HG02642 (cell line): Measurements from ENCODE around the gene CHPF.

Experiments
- ATAC-seq: cut with Tn5 transposase; IDR thresholded peaks from one replicate; pipeline ENCODE4 v1.9.1; 2021; ENCODE audit warnings: mild to moderate bottlenecking; ENCODE audit not compliant: unreplicated experiment, poor library complexity

Gene CHPF

DNA sequence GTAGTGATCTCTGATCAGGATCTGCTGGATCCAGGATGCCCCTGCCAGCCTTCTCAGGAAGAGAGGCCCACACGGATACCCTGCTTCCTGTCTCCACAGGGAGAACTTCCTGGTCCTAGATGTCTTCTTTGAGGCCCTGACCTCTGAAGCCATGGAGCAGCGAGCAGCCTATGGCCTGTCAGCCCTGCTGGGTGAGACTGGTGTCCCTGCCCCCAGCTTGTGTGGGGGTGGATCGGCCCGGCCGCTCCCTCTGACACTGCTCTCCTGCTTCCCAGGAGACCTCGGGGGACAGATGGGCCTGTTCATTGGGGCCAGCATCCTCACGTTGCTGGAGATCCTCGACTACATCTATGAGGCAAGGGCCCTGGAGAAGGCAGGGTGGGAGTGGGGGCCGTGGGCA, 6.6 kb downstream of the CHPF start:
- ATAC-seq, result no peak

DNA sequence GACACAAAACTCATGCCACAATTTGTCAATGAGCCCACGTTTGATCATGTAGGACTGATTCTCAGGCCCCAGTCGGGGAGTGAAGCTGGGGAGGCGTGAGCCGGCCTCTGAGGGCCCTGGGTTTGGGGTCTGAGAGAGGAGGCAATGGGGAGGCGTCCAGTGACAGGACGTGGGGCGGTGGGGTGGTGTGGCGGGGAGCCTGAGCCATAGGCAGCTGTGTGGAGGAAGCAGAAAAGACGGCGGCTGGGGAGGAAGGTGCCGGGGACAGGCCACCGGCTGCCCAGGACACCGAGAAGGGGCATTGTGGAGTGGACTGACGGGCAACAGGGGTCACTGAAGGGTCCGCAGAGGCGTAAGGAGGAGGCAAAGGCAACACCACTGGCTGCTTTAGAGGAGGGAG, 7.2 kb downstream of the CHPF start:
- no peak for ATAC-seq

DNA sequence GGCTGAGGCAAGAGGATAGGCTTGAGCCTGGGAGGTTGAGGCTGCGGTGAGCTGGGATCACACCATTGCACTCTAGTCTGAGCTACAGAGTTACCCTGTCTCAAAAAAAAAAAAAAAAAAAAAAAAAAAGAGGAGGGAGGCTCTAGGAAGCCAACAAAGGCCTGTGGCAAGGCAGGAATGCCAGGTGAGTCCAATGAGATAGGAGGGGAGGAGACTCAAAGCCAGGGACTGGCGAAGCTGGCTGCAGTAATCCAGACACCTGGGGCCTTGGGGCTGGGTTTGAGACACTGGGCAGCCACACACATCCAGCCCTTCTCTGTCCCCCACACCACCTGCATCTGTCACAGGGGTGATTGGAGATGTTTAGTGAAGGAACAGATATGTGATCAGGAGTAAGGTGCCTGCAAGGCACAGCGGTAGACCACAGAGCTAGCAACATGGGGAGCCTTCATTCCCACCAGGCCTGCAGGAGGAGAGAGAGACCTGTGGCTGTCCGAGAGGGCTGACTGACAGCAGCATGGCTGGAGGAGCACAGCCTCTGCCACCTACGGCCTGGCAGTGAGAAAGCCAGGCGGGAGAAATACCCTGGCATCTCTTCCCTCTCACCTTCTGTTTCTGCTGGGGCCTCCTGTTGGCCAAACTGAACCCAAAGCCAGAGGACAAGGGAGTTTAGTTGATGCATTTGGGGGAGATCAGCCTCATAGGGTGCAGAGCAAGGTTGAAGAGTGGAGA, 9.5 kb downstream of the CHPF start:
- no peak for ATAC-seq

DNA sequence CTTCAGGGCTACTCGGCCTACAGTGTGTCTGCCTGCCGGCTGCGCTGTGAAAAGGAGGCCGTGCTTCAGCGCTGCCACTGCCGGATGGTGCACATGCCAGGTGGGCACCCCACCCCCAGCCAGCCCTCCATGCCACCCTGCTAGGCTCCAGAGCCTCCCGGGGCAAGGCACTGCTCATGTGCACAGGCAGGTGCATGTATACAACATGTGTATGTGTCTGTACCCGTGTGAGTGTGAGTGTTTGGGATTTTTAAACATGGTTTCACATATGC, 11.3 kb downstream of the CHPF start:
- no peak for ATAC-seq

DNA sequence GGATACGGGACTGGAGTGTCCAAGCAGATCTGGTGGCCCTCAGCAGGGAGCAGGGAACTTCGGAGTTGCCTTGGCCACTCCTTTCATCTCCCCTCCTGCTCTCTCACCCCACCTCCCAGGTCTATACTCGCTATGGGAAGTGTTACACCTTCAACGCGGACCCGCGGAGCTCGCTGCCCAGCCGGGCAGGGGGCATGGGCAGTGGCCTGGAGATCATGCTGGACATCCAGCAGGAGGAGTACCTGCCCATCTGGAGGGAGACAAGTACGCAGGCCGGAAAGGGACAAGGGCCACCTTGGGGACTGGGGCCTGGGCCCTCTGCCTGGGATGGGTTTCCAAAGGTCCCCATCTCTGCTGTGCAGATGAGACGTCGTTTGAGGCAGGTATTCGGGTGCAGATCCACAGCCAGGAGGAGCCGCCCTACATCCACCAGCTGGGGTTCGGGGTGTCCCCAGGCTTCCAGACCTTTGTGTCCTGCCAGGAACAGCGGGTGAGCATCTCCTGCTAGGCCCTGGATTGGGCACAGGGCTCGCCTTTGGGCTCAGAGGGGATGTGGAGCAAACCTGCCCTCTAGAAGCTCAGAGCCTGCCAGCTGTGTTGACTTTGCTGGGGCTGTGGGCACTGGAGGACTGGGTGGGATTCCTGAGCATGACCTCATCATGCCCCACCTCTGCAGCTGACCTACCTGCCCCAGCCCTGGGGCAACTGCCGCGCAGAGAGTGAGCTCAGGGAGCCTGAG, 11.8 kb downstream of the CHPF start:
- ATAC-seq, result no peak

DNA sequence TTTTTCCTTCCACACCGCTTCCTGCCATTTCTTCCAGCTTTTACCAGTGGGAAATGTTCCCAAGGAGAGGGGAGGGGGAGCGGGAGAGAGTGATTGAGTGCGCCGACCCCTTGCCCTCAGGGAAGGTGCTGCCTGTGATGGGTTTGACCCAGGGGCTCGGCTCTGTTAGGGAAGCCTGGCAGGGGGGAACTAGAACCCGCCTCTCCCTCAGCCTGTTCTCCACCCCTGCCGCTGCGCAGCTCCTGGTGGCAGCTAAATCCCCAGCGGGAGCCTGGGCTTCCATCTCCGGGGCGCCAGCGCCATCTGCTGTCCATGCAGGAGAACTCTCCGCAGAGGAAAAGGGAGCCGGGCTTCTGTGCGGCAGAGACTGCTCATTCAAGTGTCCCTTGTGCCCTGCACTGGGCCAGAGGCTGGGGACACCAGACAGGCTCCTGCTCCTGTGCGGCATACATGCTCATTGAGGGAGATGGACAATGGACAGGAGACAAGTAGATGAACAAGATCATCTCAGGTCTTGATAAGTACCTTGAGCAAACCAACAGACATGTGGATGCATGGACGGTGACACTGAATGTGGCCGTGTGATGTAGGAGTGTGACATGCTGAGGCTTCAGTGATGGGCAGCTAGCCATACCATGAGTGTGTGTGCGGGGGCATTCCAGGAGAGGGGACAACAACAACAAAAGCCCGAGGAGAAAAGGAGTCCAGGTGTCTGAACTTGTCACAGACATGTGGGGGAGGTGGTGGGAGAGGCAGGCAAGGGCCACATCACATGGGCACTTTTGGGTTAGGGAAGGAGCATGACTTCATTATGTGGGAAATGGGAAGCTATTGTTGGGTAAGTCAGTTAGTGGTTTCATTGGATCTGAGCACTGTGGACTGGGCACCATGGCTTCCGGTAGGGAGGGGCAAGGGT, 13.3 kb downstream of the CHPF start:
- ATAC-seq, result peak; percentile 75

DNA sequence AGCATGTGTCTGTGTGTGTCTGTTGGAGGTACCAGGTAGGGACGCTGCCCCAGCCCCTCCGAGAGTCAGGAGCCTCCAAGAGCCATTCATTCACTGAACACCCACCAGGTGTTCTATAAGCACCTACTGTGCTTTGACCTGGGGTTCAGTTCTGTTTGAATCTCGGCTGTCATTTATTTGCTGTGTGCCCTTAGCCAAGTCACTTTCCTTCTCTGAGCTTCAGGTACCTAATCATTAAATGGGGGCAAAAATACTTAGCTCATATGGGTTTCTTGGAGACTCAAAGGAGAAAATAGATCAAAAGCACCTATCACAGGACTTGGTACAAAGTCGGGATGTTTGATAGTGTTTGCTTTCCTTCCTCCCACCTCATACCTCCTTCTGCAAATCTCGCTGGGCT, 16.1 kb downstream of the CHPF start:
- ATAC-seq, result no peak

DNA sequence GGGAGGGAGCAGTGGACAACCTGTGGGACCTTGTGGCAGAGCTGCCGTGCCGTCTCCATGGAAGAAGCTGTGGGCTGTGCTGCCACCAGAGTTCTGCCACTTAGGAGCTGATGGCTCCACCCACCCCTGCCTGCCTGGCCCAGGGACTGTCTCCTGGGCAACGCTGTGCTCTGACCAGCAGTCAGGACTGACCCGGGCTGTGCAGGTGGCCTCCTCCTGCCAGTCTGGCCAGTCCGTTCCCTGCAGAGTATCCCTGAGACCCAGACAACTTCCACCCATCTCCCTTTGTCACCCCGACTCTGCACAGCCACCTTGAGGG, 16.6 kb downstream of the CHPF start:
- no peak for ATAC-seq

DNA sequence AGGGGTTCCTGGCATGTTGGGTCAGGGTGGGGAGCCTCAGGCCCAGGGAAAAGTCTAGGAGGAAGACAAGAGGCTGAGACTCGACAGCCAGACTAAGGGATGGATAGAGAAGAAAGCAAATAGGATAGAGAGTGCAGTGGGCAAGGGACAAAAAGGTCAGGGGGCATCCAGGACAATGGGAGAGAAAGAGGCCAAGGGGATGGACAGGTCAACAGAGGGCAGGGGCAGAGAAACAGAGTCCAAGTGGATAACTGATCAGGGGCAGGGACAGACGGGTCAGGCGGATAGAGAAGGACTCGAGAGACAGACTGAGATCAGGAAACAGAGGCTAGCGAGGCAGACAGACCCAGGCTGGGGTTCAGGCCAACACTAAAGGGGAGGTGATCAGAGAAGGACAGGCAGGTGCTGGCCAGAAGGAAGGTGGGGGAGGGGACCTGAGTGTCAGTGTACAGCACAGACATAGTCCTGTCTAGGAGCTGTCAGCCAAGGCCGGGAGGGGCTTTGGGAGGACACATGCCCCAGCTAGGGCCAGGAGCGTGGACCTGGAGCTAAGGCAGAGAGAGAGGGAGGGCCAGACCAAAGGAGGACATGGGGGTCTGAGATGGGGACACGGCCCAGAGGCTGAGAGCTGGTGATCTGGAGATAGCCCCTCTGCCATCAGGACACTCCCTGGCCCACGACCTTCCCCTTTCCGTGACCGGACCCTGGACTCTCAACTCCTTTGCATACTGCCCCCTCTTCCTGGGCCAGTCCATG, 17.1 kb downstream of the CHPF start:
- no peak for ATAC-seq

DNA sequence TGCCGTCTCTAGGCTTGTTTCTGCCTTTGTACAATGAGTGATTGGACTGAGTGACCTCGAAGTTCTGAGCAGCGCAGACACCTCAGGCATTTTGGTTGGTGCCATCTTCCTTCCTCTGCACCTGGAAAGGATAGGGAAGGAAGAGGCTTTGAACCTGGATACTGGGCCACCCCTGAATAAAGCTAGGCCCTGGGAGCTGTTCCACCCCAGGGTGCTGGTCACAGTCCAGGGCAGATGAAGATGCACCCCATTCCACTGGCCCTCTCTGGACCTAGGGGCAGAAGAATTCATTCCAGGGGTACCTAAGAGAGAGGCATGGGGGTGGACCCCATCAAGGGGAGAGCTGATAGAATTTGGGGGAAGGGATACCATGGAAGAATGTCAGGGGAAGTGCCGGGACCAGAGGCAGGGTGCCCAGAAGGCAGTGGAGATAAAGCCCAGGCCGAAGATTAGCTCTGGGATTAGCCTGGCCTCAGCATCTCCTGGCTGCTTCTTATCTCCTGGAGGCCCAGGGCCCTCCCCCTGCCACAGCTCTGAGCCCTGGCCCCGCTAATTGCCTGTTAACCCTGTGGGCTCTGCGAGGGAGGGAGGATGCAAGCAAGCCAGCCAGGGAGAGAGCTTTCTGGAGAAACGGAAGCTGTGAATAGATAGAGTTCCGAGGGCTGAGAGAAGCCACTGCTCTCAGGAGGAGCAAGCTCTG, 17.9 kb downstream of the CHPF start:
- ATAC-seq, result no peak

DNA sequence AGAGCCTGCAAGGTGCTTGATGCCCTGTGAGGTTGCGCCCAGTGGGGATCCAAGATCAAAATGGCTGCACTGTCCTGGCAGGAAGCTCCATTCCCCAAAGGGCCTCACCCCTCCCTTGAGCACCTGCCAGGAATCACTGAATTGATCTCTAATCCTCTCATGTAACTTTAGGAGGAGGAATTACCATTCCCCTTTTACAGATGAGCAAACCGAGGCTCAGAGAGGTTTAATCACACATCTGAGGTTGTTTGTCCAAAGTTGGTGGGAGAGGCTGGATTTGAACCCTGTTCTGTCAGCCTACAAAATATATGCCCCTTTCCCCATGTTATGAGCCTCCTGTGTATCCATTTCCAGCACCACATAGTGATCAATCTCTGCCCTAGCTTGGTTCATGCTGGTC, 18.8 kb downstream of the CHPF start:
- ATAC-seq, result no peak

DNA sequence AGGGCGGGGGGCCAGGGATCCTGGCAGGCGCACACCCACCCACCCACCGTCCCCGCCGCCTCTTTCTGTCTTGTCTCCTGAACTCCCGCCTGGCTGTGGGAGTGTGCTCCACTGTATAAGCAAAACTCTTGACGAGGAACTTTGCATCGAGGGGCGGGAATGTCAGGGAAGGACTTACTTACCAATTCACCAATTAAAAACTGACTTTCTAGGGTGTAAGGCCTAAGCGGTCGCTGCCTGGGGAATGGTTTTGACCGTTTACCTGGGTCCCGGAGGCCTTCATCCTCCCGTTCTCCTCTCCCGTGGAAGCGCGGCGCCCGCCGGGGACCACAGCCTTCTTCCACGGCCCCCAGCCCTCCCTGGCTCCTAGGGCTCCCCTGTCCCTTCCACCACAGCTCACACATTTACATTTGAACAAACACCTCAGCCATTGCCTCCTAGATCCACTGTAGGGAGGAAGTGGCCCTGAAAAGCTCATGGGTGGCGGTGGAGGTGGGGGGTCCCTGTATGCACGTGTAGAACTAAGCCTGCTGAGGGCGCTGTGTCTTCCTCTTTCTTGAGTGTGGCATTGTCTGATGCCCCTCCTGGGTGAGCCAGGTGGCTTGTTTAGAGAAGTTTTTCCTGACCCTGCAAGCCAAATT, 20.5 kb downstream of the CHPF start:
- no peak for ATAC-seq

DNA sequence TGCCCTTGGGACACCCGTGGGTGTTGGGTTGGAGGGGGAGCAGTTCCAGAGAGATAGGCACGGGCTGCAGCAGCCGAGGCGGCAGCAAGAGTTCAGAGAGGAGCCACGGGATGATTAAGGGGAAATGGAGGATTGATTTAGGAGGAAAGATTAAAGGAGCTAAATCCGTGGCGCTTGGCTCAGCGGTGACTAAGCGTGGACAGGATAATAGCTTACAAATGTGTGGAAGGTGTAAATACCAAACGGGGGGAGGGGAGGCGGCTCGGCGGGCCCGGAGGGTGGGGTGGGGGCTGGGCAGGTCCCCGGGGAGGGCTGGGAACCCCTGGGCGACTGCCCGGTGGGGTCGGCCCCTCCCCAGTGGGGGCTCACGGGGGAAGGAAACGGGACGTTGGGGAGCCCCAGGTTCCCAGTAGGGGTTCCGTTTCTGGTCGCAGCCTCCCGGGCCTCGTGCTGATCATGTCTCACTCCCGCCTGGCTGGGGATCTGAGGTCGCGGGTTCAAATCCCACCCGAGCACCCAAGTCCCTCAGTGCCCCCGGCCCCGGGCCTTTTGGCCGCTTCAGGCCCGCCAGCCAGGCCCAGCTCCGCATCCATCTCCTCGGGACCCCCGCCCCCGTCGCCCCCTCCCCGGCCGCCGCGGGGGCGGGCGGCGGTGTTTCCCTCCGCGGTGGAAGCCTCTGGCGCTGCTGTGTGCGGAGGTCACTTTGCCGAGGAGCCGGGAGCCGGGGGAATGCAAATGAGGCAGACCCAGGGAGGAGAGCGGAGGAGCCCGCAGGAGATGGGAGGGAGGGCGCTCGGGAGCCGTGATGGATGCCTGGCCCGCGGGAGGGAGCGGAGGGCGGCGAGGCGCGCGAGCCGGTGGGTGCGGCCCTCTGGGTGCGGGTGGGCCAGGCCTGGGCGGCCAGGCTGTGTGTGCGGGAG, 21.2 kb downstream of the CHPF start:
- no peak for ATAC-seq

DNA sequence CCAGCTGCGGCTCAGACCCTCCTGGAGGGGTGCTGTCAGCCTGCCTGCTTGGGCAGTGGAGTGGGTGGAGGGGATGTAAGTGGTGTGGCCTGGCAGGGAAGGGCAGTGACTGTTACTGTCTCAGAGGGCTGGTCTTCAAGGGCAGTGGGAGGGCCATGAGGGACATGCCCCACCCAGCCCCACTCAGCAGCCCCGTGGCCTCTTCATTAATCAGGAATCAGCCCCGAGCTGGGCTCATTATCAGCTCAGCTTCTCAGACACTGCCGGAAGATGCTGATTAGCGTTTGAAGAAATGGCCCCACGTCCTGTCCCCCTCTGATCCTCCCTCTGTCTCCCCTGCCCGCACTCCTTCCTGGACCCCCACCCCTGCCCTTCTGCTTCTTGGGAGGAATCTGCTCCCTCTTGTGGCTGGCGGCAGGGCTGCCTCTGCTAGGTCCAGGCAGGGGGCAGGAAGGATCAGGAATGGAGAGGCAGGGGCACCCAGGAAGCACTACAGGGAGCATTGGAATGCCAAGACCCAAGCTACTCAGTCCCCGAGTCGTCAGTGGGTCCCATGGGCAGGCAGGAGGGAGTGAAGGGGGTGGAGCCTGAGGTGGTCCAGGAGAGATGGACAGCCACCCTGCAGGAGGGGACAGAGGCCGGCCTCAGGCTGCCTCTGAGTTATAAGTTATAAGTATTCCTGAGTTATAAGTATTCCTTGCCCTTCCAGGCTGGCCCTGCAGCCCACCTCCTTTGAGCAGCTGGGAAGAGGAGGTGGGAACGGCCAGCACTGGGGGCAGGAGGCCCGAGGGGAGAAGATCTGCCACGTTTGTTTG, 22.3 kb downstream of the CHPF start:
- no peak for ATAC-seq

DNA sequence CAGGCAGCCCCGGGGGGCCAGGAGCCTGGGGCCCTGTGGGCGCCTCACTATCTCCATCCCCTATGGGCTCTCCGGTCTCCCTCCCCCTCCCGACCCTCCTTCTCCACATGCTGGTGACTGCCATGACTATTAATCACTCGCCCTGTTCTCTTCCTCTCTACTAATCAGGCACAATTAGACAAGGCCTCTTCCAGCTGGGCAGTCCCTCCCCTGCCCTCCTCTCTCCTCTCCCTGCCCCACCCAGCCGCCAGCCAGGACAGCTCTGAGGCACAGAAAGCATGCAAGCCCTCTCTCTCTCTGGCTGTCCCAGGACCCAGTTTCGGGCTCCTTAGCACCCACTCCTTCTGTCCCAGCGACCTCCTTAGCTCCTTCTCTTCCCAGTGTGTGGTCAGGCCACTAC, 23.5 kb downstream of the CHPF start:
- no peak for ATAC-seq

DNA sequence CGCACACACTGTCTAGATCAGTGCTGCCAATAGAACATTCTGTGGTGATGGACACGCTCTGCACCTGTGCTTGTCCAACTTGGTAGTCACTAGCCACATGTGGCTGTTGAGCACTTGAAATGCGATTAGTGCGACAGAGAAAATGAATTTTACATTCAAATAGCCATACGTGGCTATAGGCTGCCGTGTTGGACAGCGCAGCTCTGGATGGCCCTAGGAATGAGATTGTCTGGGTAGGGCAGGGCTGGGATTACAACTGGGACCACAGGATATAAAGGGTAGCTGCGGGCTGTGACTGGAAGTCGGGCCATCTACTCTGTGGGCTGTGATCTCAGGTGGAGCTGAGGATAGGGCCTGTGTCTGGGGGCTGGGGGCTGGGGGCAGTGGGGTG, 24.1 kb downstream of the CHPF start:
- ATAC-seq, result no peak

DNA sequence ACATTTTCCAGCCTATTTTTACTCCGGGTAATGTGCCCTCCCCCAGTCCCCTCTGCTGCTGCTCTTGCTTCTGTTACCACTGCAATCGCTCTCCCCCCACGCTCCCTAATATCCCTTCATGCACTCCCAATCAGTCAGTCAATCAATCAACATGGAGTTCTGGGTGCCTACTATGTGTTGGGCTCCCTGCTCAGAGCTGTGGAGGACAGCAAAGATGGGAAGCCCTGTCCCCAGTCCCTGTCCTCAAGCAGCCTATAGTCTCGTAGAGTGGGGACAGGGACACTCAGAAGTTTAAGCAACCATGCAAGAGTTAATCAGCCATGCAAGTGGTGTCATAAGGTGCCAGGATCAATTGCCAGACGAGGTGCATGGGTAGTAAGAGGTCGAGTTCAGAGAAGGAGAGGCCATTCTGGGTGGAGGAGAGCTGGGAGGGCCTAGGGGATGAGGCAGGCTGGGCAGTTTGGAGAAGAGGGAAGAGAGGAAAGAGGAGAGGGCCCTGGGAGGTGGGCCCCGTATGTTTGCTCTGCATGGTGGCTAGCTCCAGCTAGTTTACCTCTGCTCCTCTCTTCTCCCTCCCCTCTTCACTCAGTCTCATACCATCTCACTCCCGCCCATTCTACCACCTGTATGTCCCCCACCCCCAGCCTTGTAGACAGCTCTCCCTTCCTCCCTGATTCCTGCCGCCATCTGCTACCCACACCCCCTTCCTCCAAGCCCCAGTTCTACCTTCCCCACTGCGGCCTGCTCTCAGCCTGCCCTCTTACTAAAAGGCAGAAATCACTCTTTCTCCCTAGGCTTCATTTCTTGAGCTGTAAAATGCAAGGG, 25.4 kb downstream of the CHPF start:
- no peak for ATAC-seq
